HEK293T (cell line): ENCODE results near the gene DYNC1LI1.

Source experiments
- ARNT ChIP-seq: fragments of 450-650 bp; IDR thresholded peaks from 2 replicates; pipeline ENCODE4 v1.6.1; 2017; ENCODE audit warnings: mild to moderate bottlenecking
- FOXM1 ChIP-seq: fragments of 450-650 bp; IDR thresholded peaks from 2 replicates; pipeline ENCODE4 v1.6.1; 2017; ENCODE audit warnings: mild to moderate bottlenecking, borderline replicate concordance
- SP1 ChIP-seq: fragments of 450-650 bp; IDR thresholded peaks from 2 replicates; pipeline ENCODE4 v1.6.1; 2017
- SUZ12 ChIP-seq: fragments of 450-650 bp; IDR thresholded peaks from 2 replicates; pipeline ENCODE4 v1.6.1; 2016; ENCODE audit warnings: mild to moderate bottlenecking

- no peak for TF ChIP-seq SP1
- TF ChIP-seq SUZ12 = no peak
- no peak for TF ChIP-seq ARNT
- TF ChIP-seq FOXM1 = no peak
Observed at GRCh38 chr3:32613183-32613582, 42.5 kb upstream of the DYNC1LI1 start.
